Activated CD8-positive, alpha-beta T cell treated with anti-CD3 and anti-CD28 coated beads, Interleukin-2, amount 10 ng/mL, durations not matched to agents 7 days and 5 days (primary cell): ENCODE data around the gene KIAA1586. TPM values are rescaled to one million over a fixed set of nuclear protein-coding genes. Genes with fewer than 3 reads are reported as not detected.

Experiments
- total RNA-seq, 2 experiments: library from RNA; stranded (reverse); gene quantifications; one replicate each; pipeline ENCODE4 v1.2.3, GENCODE V29; 2021

KIAA1586 gene
- total RNA-seq, 2 experiments from 2014 or later = 12.9 to 13.5 TPM

Other genes with a start within 250 kb of the KIAA1586 start
- not detected for gene BEND6, start 91.6 kb upstream of the KIAA1586 start, total RNA-seq
- 10 to 100 TPM; 61.0 TPM for gene ZNF451, start 43.5 kb downstream of the KIAA1586 start, total RNA-seq
- 1 to 10 TPM; 8.1 to 9.4 TPM for gene BAG2, start 125.6 kb downstream of the KIAA1586 start, total RNA-seq
- gene RAB23, start 175.6 kb downstream of the KIAA1586 start, total RNA-seq = 1 to 10 TPM; 2.4 to 3.1 TPM